HG03103 (cell line): Measurements from ENCODE around the gene WRNIP1.
"Not testable (repeated sequence)": the region's sequence is repeated elsewhere in the genome, so short reads cannot be mapped to it uniquely, and the experiment has no call there.

Source experiments
- ATAC-seq: cut with Tn5 transposase; IDR thresholded peaks from one replicate; pipeline ENCODE4 v1.9.1; 2021; ENCODE audit warnings: low read depth; ENCODE audit not compliant: unreplicated experiment

The WRNIP1 gene

DNA sequence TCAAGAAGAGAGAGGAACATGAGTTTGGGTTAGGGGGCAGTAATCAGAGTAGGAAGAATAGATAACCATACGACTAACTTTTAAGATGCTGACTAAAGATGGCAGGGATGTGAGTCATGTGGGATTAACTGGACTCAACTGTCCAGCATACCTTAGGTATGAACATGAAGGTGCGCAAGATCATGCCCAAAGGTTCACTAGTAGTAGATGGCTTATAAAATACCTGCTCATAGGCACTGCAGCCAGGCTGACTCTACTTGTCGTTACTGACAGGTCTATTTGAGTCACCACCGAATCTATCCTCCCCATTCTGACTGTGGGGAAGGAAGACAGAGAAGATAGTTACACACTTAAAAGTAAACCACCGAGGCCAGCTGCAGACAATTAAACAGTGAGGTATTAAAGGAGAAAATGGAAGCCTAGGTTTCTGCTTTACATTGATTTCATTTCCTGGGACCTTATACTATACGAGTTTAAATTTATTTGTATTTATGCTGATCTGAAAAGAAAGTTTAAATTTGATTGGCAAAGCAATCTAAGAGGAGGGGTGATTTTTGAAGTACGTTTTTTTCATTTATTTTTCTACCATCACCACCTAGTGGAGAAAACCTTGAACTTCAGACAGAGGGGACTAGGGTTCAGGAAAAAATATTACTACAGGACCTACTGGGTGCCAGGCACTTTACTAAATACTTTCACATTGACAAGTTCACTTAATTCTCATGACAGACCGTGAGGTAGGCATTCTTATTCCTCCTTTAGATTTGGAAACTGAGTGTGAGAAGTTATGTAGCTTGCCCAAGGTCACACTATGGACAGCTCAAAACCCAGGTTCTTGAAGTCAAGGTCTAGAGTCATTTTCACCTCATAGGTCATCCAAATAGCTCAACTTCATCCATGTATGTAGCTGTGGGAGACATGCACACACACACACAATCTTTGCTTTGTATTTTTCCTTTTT lies 4.0 kb upstream of the WRNIP1 start:
- ATAC-seq: no peak

DNA sequence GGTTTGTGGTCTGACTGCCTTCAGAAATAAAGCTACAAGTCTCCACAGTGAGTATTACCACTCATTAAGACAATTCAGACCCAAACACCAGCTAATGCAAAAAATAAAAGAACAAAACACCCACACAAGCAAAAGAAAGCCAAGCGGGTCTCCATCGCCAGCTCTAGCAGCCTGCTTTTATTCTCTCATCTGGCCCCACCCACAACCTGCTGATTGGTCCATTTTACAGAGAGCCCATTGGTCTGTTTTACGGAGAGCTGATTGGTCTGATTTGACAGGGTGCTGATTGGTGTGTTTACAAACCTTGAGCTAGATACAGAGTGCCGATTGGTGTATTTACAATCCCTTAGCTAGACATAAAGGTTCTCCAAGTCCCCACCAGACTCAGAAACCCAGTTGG lies 2.3 kb upstream of the WRNIP1 start:
- not testable (repeated sequence) for ATAC-seq

- no peak for ATAC-seq
These were observed 1.8 kb upstream of the WRNIP1 start for GRCh38 chr6:2763345-2763841.

DNA sequence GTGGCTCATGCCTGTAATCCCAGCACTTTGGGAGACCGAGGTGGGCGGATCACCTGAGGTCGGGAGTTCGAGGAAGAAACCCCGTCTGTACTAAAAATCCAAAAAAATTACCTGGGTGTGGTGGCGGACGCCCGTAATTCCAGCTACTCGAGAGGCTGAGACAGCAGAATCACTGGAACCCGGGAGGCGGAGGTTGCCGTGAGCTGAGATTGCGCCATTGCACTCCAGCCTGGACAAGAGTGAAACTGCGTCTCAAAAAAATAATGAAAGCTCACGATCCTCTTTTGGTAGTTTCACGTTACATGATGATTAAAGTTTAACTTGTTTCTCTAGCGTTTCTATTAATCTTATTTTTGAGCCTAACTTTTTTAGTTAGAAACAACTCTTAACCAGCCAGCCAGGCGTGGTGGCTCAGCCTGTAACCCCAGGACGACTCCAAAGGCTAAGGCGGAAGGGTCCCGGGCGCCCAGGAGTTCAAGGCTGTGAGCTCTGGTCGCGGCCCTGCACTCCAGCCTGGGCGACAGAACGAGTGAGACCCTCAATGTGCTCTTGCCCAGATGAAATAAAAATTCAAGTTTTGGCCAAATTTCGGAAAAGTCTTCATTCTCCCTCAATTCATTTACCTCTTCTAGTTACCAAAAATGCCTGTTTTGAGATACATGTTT lies 1.2 kb upstream of the WRNIP1 start:
- no peak for ATAC-seq

- peak; percentile 42 for ATAC-seq
These were observed 505 bp upstream of the WRNIP1 start for GRCh38 chr6:2764610-2765165.

GRCh38 chr6:2765896-2766766 lies 938 bp downstream of the WRNIP1 start:
- peak; percentile 19 for ATAC-seq

GRCh38 chr6:2766767-2767656 lies 1.8 kb downstream of the WRNIP1 start:
- ATAC-seq: no peak

- no peak for ATAC-seq
These were observed 2.7 kb downstream of the WRNIP1 start for GRCh38 chr6:2767657-2768524.

- ATAC-seq: no peak
These were observed 3.5 kb downstream of the WRNIP1 start for GRCh38 chr6:2768696-2769095.

DNA sequence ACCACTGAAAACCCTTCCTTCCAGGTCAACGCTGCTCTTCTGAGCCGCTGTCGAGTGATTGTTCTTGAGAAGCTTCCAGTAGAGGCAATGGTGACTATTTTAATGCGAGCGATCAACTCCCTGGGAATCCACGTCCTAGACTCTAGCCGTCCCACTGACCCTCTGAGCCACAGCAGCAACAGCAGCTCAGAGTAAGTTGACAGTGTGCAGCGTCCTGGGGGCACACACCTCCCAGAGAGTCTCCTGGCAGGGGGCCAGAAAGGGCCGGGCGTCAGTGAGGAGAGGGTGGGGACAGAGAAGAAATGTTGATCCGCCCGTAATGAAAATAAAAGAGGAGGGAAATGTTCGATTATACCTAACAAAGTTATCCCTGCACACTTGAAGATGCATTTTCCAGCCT lies 5.0 kb downstream of the WRNIP1 start:
- ATAC-seq: no peak

GRCh38 chr6:2771079-2771478 lies 5.9 kb downstream of the WRNIP1 start:
- no peak for ATAC-seq

- ATAC-seq: no peak
These were observed 7.6 kb downstream of the WRNIP1 start for GRCh38 chr6:2772840-2773239.

GRCh38 chr6:2773449-2773848 lies 8.3 kb downstream of the WRNIP1 start:
- no peak for ATAC-seq

DNA sequence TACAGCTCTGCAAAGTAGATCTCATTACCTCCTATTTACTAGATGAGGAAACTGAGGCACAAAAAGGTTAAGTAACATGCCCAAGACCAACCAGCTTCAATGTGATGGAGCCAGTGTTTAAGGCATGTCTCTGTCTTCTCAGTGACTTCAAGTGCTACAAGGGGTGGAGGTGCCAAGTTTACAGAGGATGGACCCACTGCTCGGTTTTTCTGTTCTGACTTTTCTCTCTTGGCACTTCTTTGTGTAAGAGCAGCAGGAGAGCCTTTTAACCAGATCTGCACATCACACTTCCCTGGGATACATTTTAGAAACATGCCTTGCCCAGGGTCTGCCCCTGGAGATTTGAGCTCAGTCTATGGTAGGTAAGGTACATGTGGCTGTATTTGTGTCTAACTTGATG lies 9.8 kb downstream of the WRNIP1 start:
- ATAC-seq: no peak

DNA sequence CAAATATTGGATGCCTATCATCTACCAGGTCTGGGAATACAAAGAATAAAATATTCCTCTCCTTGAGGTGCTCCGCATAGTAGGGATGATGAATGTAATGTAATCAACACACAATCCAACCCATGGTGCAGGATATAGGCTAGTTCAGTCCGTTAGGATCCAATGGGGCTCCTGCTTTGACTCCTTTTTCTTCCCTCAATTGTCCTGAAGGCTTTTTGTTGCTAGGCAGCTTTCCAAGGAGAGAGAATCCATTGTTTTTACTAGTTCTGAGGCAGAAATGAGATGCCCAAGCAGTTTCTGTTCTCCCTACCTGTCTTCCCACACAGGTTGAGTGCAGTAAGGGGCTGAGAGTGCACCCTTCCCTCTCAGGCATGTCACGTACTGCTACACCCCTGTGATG lies 12.1 kb downstream of the WRNIP1 start:
- no peak for ATAC-seq

DNA sequence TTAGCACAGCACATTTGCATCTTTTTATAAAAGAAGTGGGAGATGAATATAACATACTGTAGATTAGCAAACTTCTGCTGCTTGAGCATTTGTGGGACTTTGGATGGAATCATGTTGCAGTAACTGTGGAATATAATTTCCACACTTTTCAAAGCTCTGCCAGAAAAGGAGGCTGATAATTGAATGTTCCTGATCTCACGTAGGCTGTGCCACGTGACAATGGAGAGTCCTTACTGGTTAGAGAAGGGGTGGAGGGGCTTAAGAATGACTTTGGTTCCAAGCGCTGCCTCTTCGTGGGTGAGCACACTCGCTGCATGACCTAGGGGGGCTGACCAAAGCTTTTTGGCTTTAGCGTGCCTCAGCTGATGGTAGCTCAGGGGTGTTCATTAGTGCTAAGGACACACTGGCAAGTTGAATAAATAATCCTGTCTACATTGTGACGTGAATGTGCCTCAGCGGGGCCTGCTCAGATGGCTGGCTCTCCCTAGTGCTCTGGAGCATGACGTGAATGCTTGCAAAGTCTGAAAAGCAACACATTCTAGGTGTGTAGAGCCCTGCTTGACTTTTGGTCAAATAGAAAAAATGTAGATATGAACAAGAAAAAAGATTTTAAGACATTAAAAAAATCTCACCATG lies 15.0 kb downstream of the WRNIP1 start:
- no peak for ATAC-seq

- ATAC-seq: no peak
These were observed 16.6 kb downstream of the WRNIP1 start for GRCh38 chr6:2781685-2782355.

GRCh38 chr6:2782356-2782708 lies 17.1 kb downstream of the WRNIP1 start:
- ATAC-seq: no peak
